ENCODE measurements around the gene ERICH2.

The ERICH2 gene

GRCh38 chr2:170806548-170806947, 36.4 kb downstream of the ERICH2 start:
- TF ChIP-seq, protein P1, sequence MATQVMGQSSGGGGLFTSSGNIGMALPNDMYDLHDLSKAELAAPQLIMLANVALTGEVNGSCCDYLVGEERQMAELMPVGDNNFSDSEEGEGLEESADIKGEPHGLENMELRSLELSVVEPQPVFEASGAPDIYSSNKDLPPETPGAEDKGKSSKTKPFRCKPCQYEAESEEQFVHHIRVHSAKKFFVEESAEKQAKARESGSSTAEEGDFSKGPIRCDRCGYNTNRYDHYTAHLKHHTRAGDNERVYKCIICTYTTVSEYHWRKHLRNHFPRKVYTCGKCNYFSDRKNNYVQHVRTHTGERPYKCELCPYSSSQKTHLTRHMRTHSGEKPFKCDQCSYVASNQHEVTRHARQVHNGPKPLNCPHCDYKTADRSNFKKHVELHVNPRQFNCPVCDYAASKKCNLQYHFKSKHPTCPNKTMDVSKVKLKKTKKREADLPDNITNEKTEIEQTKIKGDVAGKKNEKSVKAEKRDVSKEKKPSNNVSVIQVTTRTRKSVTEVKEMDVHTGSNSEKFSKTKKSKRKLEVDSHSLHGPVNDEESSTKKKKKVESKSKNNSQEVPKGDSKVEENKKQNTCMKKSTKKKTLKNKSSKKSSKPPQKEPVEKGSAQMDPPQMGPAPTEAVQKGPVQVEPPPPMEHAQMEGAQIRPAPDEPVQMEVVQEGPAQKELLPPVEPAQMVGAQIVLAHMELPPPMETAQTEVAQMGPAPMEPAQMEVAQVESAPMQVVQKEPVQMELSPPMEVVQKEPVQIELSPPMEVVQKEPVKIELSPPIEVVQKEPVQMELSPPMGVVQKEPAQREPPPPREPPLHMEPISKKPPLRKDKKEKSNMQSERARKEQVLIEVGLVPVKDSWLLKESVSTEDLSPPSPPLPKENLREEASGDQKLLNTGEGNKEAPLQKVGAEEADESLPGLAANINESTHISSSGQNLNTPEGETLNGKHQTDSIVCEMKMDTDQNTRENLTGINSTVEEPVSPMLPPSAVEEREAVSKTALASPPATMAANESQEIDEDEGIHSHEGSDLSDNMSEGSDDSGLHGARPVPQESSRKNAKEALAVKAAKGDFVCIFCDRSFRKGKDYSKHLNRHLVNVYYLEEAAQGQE (IDR thresholded peaks at IDR 0.05; ENCODE audit: insufficient replicate concordance, low read depth): no peak
- TF ChIP-seq SPI1 (IDR thresholded peaks at IDR 0.05; ENCODE audit: borderline replicate concordance, low read depth): no peak
- TF ChIP-seq GABPA (IDR thresholded peaks at IDR 0.05; ENCODE audit: low read depth): no peak
- TF ChIP-seq, protein P2, sequence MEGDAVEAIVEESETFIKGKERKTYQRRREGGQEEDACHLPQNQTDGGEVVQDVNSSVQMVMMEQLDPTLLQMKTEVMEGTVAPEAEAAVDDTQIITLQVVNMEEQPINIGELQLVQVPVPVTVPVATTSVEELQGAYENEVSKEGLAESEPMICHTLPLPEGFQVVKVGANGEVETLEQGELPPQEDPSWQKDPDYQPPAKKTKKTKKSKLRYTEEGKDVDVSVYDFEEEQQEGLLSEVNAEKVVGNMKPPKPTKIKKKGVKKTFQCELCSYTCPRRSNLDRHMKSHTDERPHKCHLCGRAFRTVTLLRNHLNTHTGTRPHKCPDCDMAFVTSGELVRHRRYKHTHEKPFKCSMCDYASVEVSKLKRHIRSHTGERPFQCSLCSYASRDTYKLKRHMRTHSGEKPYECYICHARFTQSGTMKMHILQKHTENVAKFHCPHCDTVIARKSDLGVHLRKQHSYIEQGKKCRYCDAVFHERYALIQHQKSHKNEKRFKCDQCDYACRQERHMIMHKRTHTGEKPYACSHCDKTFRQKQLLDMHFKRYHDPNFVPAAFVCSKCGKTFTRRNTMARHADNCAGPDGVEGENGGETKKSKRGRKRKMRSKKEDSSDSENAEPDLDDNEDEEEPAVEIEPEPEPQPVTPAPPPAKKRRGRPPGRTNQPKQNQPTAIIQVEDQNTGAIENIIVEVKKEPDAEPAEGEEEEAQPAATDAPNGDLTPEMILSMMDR (IDR thresholded peaks at IDR 0.05; ENCODE audit: insufficient read depth, low read length): no peak
- no peak for TF ChIP-seq POLR2AphosphoS5 (IDR thresholded peaks at IDR 0.05; ENCODE audit: low read depth)

GRCh38 chr2:170812710-170813600, 42.8 kb downstream of the ERICH2 start:
- no peak overlapping the region for H3K27ac ChIP-seq (replicated peaks)
- no peak overlapping the region for H3K4me3 ChIP-seq (replicated peaks; ENCODE audit: insufficient read depth, low read length)
- TF ChIP-seq, protein P2 (IDR thresholded peaks at IDR 0.05; ENCODE audit: insufficient read depth, low read length): no peak
- TF ChIP-seq SPI1 (IDR thresholded peaks at IDR 0.05; ENCODE audit: borderline replicate concordance, low read depth) (no peak), POLR2AphosphoS5 (IDR thresholded peaks at IDR 0.05; ENCODE audit: low read depth) (no peak), GABPA (IDR thresholded peaks at IDR 0.05; ENCODE audit: low read depth) (no peak)
- TF ChIP-seq, protein P1 (IDR thresholded peaks at IDR 0.05; ENCODE audit: insufficient replicate concordance, low read depth): peak; percentile 34
- DNase-seq (ENCODE audit: low read depth in 1 of 2, low spot score in 1 of 2): peak in 1 of 2 experiments; percentile 64
- H3K27me3 ChIP-seq (ENCODE audit: insufficient read depth, poor library complexity, severe bottlenecking): peaks cover 44% of the 10 kb centered on the region

More at GRCh38 chr2:170806548-170806947, 36.4 kb downstream of the ERICH2 start:
- DNase-seq (ENCODE audit: low read depth in 1 of 2, low spot score in 1 of 2): no peak
- Histone ChIP-seq H3K4me3 (replicated peaks; ENCODE audit: insufficient read depth, low read length) (no peak overlapping the region), H3K27me3 (ENCODE audit: insufficient read depth, poor library complexity, severe bottlenecking) (peaks cover 4% of the 10 kb centered on the region), H3K27ac (replicated peaks) (no peak overlapping the region)

DNA sequence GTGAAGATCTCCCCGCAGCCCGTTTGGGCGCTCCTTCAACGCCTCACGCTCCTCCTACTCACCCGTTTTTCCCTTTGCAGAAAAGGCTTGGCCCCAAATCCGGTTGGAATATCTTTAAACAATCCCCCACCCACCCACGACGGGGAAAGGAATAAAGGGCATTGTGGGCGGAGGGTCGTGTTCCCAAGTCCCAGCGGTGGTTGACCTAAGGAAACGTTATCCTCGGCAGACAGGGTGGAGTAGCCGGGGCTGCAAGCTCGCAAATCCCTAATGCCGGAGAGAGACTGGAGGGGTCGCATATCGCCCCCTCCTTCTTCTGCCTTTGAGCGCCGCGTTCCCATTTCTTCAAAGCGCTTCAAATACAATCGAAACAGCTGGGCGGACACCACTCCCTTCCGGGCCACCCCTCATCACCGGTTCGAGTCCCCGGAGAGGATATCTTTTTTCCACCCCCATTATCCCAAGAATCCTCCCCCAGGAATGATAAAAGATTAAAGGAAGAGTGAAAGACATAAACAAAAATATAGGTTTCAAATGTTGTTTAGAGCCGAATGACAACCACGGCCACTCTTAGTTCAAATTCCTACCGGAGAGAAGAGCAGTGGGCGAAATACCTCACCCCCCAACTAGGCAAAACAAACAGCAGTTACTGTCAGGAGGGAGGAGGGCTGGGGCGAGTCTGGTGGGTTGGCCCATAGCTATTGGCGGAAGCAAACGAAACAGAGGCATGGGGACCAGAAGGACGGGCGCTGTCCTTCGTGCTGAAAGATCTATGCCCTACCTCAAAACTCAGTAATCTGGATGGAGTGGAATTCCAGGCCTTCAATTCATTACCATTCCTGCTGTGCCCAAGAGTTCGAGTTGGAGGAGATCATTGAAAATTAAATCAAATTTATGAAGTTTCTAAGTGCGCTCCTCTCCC, 43.7 kb downstream of the ERICH2 start:
- Histone ChIP-seq H3K4me3 (replicated peaks; ENCODE audit: insufficient read depth, low read length) (no peak overlapping the region), H3K27me3 (ENCODE audit: insufficient read depth, poor library complexity, severe bottlenecking) (peaks cover 53% of the 10 kb centered on the region), H3K27ac (replicated peaks) (no peak overlapping the region)
- no peak for DNase-seq (ENCODE audit: low read depth in 1 of 2, low spot score in 1 of 2)
- TF ChIP-seq, protein P2 (IDR thresholded peaks at IDR 0.05; ENCODE audit: insufficient read depth, low read length): no peak
- TF ChIP-seq, protein P1 (IDR thresholded peaks at IDR 0.05; ENCODE audit: insufficient replicate concordance, low read depth): peak; percentile 96
